Measurements from ENCODE around the gene ELL.

DNA sequence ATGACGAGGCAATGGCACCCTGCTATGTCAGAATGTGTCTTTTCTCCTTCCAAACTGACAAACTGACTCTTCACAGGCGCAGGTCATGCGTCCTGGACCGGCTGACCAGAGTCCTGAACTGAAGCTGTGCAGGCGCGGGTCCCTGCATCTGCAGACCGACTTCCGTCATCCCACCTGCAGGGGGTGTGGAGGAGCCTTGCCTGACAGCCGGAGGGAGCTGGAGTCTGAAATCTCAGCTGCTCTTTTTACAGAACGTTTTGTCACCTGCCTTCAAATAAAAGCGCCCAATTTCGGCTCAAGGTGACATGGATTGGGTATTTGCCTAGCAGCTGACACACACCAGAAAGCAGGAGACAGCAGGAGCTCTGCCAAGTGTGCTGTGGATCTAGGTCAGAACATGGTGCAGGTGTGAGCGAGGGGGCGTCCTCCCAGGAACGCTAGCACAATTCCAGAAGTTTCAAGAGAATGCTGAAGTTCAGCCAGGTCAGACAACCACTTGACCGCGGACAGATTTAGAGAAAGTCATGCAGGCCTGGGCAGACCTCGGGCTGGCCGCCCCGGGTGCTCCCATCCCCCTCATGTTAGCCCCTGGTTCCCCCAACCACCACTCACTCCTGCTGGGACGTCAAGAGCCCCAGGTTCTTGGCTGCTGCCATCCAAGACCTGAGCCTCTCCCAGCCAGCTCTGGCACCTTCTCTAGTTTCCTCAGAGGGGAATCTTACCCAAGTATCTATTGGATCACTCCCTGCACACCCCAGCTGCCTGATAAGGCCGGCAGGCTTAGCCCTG is 32.8 kb downstream of the ELL start:
- TF ChIP-seq, protein P1, sequence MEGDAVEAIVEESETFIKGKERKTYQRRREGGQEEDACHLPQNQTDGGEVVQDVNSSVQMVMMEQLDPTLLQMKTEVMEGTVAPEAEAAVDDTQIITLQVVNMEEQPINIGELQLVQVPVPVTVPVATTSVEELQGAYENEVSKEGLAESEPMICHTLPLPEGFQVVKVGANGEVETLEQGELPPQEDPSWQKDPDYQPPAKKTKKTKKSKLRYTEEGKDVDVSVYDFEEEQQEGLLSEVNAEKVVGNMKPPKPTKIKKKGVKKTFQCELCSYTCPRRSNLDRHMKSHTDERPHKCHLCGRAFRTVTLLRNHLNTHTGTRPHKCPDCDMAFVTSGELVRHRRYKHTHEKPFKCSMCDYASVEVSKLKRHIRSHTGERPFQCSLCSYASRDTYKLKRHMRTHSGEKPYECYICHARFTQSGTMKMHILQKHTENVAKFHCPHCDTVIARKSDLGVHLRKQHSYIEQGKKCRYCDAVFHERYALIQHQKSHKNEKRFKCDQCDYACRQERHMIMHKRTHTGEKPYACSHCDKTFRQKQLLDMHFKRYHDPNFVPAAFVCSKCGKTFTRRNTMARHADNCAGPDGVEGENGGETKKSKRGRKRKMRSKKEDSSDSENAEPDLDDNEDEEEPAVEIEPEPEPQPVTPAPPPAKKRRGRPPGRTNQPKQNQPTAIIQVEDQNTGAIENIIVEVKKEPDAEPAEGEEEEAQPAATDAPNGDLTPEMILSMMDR (IDR thresholded peaks at IDR 0.05) = peak; percentile 43 to 49 (median 45)
- peak; percentile 46 to 51 for TF ChIP-seq POLR2AphosphoS5 (IDR thresholded peaks at IDR 0.05)
